Epidermal melanocyte (primary cell): ENCODE results near the gene ATF7.
"Not testable (repeated sequence)": the region's sequence is repeated elsewhere in the genome, so short reads cannot be mapped to it uniquely, and the experiment has no call there.

Source experiments
- DNase-seq: peaks from one replicate; pipeline ENCODE4 v3.0.0; 2011; ENCODE audit warnings: low spot score; ENCODE audit not compliant: insufficient read length

ATF7 gene

DNA sequence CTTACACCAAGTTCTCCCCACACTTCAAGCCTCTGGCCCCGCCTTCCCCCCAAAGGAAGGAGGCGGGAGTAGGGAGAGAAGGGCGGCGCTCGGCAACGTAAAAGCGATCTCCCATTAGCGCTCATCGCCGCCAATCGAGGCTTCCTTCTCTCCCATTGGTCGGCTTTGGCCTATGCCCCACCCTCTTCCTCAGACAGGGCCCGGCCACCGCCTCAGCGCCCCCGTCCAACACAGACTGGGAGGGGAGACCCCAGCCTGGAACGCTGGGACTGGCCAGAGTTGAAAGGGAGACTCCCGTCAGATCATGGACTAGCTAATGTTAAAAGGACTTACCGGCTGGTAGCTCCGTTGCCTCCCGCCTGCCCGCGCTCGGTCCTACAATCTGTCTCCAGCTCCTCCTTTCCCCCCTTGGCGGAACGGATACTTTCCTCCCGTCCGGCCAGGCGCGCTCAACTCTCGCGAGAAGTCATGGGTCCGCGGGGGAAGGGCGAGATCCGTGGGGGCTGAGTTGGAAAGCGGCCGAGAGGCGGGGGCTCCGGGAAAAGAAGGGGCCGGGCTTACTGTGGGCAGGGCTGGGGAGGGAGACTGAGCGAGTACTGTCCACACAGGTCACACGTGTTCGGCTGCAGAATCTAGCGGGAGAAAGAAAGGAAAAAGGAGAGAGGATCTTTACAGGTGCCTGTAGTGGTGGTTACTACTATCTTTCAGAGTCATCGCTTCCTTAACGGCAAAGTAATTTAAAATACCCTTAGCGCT, at the start of gene ATF7:
Gene ATF7 (minus strand): TSS at position 437 of the 756 bp plus-strand sequence. CDS start 25,382 bp downstream, outside the sequence.
- peak; percentile 91 for DNase-seq

DNA sequence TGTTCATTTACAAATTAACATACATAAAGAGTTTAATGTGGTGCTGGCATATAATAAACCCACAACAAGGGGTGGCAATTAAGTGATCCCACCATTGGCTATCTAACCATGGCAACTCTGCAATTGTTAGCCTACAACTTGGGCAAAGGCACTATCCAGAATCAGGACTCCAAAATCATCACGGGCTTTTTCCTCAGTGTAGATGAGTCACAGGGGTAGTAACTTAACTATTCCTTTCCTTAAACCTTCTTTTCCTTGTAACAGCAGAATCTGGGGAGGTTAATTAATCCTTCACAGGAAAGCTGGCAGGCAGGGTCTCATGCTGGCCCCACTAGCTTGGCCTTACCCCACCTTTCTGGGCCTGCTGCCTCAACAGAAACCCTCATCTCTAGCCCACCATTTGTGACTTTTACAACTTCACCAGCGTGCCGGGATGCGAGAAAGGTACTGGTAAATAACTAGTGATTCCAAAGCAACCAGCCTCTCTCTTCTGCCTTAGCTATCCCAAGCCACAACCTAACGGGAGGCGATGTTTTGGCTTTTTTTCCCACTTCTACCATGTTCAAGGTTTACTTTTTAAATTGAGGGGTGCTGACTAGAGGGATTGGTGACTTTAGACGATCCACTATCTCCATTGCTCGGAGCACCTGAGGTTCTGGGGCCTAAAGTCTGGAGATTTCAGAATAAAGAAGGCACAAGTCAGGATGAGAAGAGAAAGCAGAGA, 49.0 kb upstream of the ATF7 start:
- DNase-seq, result no peak

DNA sequence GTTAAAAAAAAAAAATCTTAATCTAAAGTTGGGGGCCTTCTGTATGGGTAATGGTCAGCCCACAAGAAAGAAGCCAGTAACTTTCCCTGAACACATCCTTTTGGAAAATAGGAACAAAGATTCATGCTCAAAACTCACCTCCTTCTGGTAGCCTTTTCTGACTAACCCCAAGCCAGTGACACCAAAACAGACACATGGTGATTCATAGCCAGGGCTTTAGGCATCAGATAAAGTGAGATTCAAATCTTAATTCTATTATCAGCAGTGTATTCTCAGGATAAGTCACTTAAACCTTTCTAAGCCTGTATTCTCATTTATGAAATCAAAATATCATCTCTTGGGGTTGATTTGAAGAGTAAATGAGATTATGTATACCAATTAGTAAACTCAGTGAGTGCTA, 44.8 kb upstream of the ATF7 start:
- no peak for DNase-seq

DNA sequence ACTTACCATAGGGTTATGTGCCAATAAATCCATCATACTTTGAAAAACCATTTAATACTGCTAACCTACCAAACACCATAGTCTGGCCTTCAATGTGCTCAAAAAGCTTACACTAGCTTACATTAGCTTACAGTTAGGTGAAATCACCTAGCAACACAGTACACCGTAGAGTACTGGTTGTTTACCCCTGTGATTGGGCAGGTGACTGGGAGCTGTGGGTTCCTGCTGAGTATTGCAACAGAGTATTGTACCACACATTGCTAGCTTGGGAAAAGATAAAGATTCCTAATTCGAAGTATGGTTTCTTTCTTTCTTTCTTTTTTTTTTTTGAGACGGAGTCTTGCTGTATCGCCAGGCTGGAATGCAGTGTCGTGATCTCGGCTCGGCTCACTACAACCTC, 44.1 kb upstream of the ATF7 start:
- no peak for DNase-seq

DNA sequence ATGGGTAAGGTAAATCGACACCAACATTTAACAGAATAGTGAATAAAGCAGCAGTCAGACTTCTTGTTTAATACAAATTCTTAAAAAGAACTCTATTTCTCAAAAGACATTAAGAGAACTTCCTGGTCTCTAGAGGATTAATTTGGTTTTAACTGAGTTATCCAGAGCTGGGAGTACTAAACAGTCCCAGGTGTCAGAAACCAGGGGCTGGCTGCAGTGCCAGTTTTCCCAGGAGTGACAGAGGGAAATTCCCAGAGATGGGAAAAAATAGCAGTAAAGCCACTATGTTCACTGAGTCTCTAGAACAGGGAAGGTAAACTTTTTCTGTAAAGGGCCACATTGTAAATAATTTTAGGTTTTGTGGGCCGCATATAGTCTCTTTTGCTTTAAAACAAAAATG, 40.9 kb upstream of the ATF7 start:
- no peak for DNase-seq

DNA sequence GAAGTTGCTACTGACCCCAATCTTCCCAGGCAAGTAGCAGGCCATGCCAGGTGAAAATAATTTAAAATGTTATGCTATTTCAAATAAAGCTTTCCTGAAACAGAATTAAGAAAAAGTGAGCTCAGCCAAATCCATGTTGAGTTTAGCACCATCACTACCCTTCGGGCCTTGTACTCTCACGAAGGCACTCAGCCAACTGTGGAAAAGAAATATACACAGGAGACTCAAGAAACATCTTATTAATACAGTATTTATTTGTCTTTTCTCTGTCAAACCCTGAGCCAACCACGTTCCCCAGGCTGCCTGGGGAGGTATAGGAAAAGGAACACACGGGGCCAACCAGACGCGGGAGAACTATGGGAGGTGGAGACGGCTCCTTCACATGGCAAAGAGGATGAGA, 38.8 kb upstream of the ATF7 start:
- DNase-seq, result no peak

DNA sequence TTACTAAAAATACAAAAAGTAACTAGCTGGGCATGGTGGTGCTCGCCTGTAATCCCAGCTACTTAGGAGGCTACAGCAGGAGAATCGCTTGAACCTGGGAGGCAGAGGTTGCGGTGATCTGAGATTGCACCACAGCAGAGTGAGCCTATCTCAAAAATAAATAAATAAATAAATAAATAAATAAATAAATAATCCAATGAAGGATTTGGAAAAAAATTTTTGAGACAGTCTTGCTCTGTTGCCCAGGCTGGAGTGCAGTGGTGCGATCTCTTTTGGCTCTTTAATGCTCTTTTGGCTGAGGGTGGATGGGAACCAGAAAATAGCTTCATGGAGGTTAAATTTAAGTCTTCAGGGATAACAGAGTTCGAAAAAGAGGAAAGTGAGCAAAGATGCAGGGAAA, 38.0 kb upstream of the ATF7 start:
- DNase-seq, result no peak

DNA sequence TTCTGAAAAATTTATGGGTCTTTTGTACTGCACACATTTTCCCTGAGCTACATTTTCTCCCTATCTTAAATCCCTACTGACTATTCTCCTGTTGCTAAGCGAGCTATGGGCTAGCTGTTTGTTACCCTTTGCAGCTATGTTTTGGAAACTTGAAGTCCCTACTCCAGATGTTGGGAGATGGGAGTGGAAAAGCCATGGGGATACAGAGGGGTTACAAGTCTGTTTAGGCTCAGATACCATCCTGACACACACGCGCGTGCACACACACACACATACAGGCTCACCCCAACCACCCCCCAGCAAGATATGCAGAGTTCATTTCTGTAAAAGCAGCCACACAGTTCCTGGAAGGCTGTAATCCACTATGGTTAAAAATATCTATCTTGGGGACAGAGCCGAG, 33.9 kb upstream of the ATF7 start:
- DNase-seq, result no peak

DNA sequence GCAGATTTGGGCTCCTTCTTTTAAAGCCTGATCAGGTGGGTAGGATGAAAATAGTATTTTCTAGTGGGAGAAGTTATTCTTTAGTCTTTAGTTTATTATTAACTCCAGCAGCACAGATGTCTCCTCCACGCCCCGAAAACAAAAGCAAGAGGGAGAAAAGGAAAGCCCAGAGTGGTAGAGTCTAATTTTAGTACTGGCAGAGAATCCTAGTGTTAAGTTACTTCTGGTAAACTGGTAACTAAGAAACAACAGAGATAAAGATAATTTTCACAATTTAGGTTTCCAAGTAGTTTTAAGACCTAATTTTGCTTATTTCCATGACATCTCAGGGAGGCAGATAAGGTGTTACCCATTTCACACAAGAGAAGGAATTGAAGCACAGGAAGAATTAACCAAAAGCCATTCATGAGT, 33.4 kb upstream of the ATF7 start:
- no peak for DNase-seq

DNA sequence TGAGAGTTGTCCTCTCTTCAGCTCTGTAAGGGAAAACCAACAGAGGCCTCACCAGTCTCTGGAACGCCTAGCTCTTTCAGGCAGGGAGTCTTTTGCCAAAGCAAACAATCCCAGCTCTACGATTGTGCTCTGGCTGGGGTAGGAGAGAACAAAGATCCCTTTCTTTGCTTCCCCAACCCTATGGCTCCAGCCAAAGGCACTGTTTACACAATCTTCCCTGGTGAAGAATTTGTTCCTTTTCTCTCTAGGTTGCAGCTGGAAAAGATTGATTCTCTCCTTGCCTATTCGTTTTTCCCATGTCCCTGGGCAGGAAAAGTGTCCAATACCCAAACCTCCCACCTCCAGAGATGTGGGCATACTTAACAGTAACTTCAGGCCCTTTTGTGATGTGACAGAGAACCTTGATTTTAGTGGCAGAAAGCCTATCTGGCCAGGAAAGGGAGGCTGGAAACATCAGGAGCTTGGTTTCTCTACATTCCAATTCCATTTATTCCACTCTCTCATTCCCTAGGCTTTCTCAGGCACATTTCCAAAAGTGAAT, 32.9 kb upstream of the ATF7 start:
- peak; percentile 57 for DNase-seq

DNA sequence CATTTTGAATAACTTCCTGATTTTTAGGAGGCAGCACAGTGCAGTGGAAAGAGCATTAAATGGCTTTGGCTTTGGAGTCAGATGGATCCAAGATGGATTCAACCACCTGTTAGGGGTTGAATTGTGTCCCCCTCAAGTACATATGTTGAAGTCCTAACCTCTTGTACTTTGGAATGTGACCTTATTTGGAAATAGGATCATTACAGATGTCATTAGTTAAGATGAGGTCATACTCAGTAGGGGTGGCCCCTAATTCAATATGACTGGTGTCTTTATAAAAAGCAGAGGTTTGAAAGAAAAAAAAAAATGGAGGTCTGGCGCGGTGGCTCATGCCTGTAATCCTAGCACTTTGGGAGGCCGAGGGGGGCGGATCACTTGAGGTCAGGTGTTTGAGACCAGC, 30.9 kb upstream of the ATF7 start:
- no peak for DNase-seq

DNA sequence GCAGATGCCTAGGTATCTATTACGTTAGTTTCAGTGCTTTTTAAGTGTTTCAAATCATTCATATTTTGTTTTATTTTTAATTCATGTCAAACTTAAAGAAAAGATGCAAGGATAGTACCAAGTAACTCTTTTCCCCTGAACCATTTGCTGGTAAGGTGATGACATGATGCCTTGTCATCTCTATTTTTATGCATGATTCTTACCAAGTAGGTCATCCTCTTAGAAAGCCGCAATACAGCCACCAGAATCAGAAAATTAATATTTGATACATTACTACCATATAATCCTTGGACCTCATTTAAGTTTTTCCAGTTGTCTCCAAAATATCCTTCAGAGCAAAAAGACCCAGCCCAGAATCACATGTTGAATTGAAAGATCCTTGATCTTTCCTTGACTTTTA, 27.4 kb upstream of the ATF7 start:
- no peak for DNase-seq

DNA sequence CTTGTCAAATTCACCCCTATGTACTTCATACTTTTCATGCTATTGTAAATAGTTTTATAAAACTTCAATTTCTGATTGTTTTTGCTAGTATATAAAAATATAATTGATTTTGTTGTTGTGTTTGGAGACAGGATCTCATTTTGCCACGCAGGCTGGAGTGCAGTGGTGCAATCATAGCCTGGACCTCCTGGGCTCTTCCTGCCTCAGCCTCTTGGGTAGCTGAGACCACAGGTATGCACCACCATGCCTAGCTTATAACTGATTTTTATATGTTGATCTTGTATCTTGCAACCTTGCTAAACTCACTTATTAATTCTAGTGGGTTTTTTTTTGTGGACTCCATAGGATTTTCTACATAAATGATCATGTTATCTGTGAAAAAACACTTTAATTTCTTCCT, 26.2 kb upstream of the ATF7 start:
- no peak for DNase-seq

DNA sequence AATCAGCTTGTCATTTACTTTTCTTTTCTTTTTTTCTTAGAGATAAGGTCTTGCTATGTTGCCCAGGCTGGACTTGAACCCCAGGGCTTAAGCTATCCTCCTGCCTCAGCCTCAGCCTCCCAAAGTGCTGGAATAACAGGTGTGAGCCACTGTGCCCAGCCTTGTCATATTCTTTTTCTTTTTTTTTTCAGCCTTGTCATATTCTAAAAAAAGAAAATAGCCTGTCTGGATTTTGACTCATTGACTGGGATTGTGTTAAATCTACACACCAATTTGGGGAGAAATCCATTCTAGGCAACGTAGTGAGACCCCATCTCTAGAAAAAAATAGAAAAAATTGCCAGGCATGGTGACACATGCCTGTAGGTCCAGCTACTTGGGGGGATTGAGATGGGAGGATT, 25.6 kb upstream of the ATF7 start:
- DNase-seq, result no peak

DNA sequence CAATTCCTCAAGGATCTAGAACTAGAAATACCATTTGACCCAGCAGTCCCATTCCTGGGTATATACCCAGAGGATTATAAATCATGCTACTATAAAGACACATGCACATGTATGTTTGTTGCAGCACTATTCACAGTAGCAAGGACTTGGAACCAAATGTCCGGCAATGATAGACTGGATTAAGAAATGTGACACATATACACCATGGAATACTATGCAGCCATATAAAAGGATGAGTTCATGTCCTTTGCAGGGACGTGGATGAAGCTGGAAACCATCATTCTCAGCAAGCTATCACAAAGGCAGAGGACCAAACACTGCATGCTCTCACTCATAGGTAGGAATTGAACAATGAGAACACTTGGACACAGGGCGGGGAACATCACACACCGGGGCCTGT, 20.1 kb upstream of the ATF7 start:
- not testable (repeated sequence) for DNase-seq

DNA sequence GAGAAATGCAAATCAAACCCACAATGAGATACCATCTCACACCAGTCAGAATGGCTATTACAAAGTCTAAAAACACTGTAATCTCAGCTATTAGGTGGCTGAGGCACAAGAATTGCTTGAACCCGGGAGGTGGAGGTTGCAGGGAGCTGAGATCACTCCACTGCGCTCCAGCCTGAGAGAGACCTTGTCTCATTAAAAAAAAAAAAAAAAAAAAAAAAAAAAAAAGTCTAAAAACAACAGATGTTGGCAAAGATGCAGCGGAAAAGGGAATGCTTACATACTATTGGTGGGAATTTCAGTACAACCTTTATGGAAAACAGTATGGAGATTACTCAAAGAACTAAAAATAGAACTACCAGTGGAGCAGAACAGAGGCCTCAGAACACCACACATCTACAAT, 19.0 kb upstream of the ATF7 start:
- no peak for DNase-seq

DNA sequence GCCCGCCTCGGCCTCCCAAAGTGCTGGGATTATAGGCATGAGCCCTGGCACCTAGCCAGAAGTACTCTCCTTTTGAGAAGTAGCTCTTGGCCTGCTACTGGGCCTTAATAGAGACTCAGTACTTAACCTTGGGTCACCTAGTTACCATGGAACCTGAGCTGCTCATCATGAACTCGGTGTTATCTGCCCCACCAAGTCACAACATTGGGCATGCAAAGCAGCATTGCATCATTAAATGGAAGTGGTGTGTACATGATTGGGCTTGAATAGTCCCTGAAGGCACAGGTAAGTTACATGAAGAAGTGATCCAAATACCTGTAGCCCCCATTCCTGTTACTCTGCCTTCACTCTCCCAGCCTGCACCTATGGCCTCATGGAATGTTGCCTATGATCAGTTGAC, 18.0 kb upstream of the ATF7 start:
- DNase-seq, result no peak

DNA sequence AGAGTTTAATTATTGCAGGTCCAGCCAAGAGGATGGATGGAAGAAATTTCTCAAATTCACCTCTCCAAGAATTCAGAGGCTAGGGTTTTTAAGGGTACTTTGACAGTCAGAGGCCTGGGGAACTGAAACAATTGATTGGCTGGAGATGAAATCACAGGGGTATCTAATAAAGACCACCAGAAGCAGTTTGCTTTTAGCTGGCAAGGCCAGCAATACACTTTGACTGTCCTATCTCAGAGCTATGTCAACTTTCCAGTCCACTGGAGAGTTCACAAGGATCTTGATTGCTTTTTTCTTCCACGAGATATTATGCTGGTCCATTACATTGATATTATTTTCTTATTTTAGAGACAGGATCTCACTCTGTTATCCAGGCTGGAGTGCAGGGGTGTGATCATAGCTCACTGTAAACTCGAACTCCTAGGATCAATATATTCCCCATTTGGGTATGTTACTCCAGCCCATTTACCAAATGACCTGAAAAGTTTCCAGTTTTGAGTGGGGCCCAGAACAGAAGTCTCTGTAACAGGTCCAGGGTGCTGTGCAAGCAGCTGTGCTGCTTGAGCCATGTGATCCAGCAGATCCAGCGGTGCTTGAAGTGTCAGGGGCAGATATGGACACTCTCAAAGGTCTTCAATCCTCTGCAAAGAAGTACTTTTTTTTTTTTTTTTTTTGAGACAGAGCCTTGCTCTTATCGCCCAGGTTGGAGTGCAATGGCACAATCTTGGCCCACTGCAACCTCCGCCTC, 17.2 kb upstream of the ATF7 start:
- DNase-seq, result no peak

DNA sequence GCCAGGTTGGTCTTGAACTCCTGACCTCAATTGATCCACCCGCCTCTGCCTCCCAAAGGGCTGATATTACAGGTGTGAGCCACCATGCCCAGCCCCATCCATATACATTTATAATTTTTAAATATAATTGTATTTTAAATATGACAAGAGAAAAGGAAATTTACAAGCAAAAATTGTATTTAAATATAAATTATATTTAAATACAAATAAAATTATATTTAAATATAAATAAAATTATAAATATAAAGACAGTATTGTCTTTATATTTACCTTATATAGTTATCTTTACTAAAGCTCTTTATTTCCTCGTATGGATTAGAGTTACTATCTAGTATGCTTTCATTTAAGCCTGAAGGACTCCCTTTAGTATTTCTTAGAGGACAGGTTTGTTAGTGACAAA, 11.9 kb upstream of the ATF7 start:
- no peak for DNase-seq

DNA sequence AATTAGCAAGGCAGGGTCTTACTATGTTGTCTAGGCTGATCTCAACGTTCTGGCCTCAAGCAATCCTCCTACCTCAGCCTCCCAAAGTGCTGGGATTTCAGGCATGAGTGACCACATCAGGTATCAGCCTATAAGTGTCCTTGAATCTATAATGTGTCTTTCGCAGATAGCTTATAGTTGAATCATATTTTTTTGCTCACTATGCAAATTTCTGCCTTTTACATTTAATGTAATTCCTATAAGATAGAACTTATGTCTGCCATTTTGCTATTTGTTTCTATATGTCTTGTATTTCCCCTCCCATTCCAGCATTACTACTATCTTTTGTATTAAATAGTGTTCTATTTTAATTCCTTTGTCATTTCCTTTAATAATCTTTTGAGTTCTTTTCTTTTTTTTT, 10.5 kb upstream of the ATF7 start:
- DNase-seq, result no peak

DNA sequence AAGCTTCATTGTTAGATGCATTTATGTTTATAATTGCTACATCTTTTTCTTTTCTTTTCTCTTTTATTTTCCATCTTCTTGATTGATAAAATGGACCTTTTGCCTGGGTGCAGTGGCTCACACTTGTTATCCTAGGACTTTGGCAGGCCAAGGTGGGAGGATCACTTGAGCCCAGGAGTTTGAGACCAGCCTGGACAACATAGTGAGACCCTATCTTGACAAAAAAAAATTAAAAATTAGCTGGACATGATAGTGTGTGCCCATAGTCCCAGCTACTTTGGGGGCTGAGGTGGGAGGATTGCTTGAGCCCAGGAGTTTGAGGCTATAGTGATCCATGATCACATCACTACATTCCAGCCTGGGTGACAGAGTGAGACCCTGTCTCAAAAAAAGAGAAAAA, 9.5 kb upstream of the ATF7 start:
- DNase-seq, result not testable (repeated sequence)

DNA sequence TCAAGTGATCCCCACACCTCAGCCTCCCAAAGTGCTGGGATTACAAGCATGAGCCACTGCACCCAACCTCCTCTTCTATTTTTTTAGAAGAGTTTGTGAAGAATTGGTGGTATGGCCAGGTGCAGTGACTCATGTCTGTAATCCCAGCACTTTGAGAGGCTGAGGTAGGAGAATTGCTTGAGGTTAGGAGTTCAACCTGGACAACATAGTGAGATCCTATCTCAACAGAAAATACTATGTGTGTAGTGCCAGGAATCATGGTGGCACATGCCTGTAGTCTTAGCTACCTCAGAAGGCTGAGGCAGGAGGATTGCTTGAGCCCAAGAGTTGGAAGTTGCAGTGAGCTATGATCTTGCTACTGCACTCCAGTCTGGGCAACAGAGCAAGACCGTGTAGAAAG, 5.5 kb upstream of the ATF7 start:
- no peak for DNase-seq
